HG03045 (cell line): ENCODE measurements around the gene HRG.
"Not testable (repeated sequence)": the region's sequence is repeated elsewhere in the genome, so short reads cannot be mapped to it uniquely, and the experiment has no call there.

Source experiments
- ATAC-seq: cut with Tn5 transposase; IDR thresholded peaks from one replicate; pipeline ENCODE4 v1.9.1; 2021; ENCODE audit warnings: mild to moderate bottlenecking, moderate library complexity; ENCODE audit not compliant: unreplicated experiment

Gene HRG

GRCh38 chr3:186665625-186666188, at the start of gene HRG:
Gene HRG, plus strand, starts transcription at chr3:186666014. Its CDS starts 18 bp downstream, at chr3:186666032.
- ATAC-seq: no peak

GRCh38 chr3:186616299-186616617, 49.6 kb upstream of the HRG start:
- no peak for ATAC-seq

- ATAC-seq: peak; percentile 91
These were observed 48.5 kb upstream of the HRG start for GRCh38 chr3:186617036-186617946.

GRCh38 chr3:186618318-186618938, 47.4 kb upstream of the HRG start:
- ATAC-seq: no peak

GRCh38 chr3:186619787-186620212, 46.0 kb upstream of the HRG start:
- ATAC-seq: no peak

- no peak for ATAC-seq
These were observed 45.4 kb upstream of the HRG start for GRCh38 chr3:186620213-186621092.

GRCh38 chr3:186621894-186622650, 43.7 kb upstream of the HRG start:
- ATAC-seq: no peak

GRCh38 chr3:186622651-186623310, 43.0 kb upstream of the HRG start:
- no peak for ATAC-seq

GRCh38 chr3:186624598-186624997, 41.2 kb upstream of the HRG start:
- ATAC-seq: no peak

- ATAC-seq: no peak
These were observed 40.2 kb upstream of the HRG start for GRCh38 chr3:186625600-186626042.

GRCh38 chr3:186626254-186626847, 39.5 kb upstream of the HRG start:
- ATAC-seq: no peak

- no peak for ATAC-seq
These were observed 37.9 kb upstream of the HRG start for GRCh38 chr3:186627852-186628414.

- ATAC-seq: no peak
These were observed 37.1 kb upstream of the HRG start for GRCh38 chr3:186628756-186629155.

GRCh38 chr3:186630950-186631641, 34.7 kb upstream of the HRG start:
- ATAC-seq: no peak

GRCh38 chr3:186633481-186633880, 32.3 kb upstream of the HRG start:
- ATAC-seq: no peak

- ATAC-seq: not testable (repeated sequence)
These were observed 31.6 kb upstream of the HRG start for GRCh38 chr3:186634207-186634606.

GRCh38 chr3:186635532-186635931, 30.3 kb upstream of the HRG start:
- no peak for ATAC-seq

GRCh38 chr3:186636536-186636935, 29.3 kb upstream of the HRG start:
- no peak for ATAC-seq
